IMR-90 (cell line): ENCODE results near the gene CCDC50. TPM values are rescaled to one million over a fixed set of nuclear protein-coding genes. Genes with fewer than 3 reads are reported as not detected.

ENCODE experiments used
- ATAC-seq: fragments of 200-7000 bp; cut with Tn5 transposase; 2 replicates; pipeline ENCODE4 v1.9.1; 2020; ENCODE audit warnings: low read depth, mild to moderate bottlenecking, moderate library complexity
- BruUV-seq: library from RNA; stranded (reverse); fragments of 400-500 nt; replicated peaks from 2 replicates; lab custom pipeline; 2021; lab: Mats Ljungman, UMichigan
- CTCF ChIA-PET: fragments of 300-600 bp; formaldehyde crosslinking; extraction: SDS; loops from one replicate; lab custom pipeline; 2021; ENCODE audit warnings: antibody characterized with exemption; lab: Yijun Ruan, JAX
- POLR2A ChIA-PET: fragments of 300-600 bp; sonication (Branson Sonifier 250); formaldehyde crosslinking; loops from one replicate; lab custom pipeline; 2022; ENCODE audit warnings: antibody characterized with exemption; ENCODE audit not compliant: unreplicated experiment; lab: Charles Lee
- DNase-seq: peaks from one replicate; pipeline ENCODE4 v3.0.0; 2013
- H2AFZ ChIP-seq: replicated peaks from 2 replicates; pipeline ENCODE3; 2013; ENCODE audit warnings: low read length, mild to moderate bottlenecking; ENCODE audit not compliant: poor library complexity
- H2AK5ac ChIP-seq: 2 replicates; pipeline ENCODE4 v1.6.1; 2013; ENCODE audit warnings: low read depth, low read length, inconsistent platforms
- H2AK9ac ChIP-seq: replicated peaks from 2 replicates; pipeline ENCODE3; 2013; ENCODE audit warnings: mild to moderate bottlenecking, low read depth, low read length, moderate library complexity; ENCODE audit not compliant: poor library complexity
- H2BK120ac ChIP-seq: 2 replicates; pipeline ENCODE4 v1.6.1; 2013; ENCODE audit warnings: low read depth, low read length, inconsistent platforms
- H2BK15ac ChIP-seq: 3 replicates; pipeline ENCODE4 v1.6.1; 2013; ENCODE audit warnings: low read depth, low read length, inconsistent platforms
- H2BK20ac ChIP-seq: 2 replicates; pipeline ENCODE4 v1.6.1; 2013; ENCODE audit warnings: low read depth, mild to moderate bottlenecking, inconsistent platforms, low read length, moderate library complexity
- H2BK5ac ChIP-seq: 2 replicates; pipeline ENCODE4 v1.6.1; 2013; ENCODE audit warnings: mild to moderate bottlenecking, low read depth, low read length, inconsistent platforms; ENCODE audit not compliant: poor library complexity, severe bottlenecking
- H3K14ac ChIP-seq: replicated peaks from 2 replicates; pipeline ENCODE4 v1.6.1; 2013; ENCODE audit warnings: low read depth, low read length, inconsistent platforms
- H3K18ac ChIP-seq: 2 replicates; pipeline ENCODE4 v1.6.1; 2013; ENCODE audit warnings: low read depth, low read length, control low read depth
- H3K23ac ChIP-seq: 2 replicates; pipeline ENCODE4 v1.6.1; 2013; ENCODE audit warnings: low read depth, low read length, inconsistent platforms
- H3K27ac ChIP-seq: 2 replicates; pipeline ENCODE4 v1.5.1; 2013; ENCODE audit warnings: mild to moderate bottlenecking, control low read depth, low read length; ENCODE audit not compliant: insufficient read depth
- H3K27me3 ChIP-seq: 2 replicates; pipeline ENCODE4 v1.6.1; 2013; ENCODE audit warnings: low read length; ENCODE audit not compliant: control insufficient read depth, insufficient read depth
- H3K36me3 ChIP-seq: 2 replicates; pipeline ENCODE4 v1.6.1; 2013; ENCODE audit warnings: low read length, mixed read lengths; ENCODE audit not compliant: control insufficient read depth, insufficient read depth
- H3K4ac ChIP-seq: 2 replicates; pipeline ENCODE4 v1.6.1; 2013; ENCODE audit warnings: low read depth, low read length, inconsistent platforms
- H3K4me1 ChIP-seq: 2 replicates; pipeline ENCODE4 v1.6.1; 2013; ENCODE audit warnings: low read length, mixed read lengths; ENCODE audit not compliant: control insufficient read depth, insufficient read depth
- H3K4me2 ChIP-seq: 2 replicates; pipeline ENCODE4 v1.6.1; 2013; ENCODE audit warnings: low read depth, mild to moderate bottlenecking, control low read depth, low read length, moderate library complexity
- H3K4me3 ChIP-seq: 2 replicates; pipeline ENCODE4 v1.5.1; 2013; ENCODE audit warnings: low read depth, mild to moderate bottlenecking, control low read depth, low read length, moderate library complexity; ENCODE audit not compliant: insufficient read depth
- H3K56ac ChIP-seq: 2 replicates; pipeline ENCODE4 v1.6.1; 2013; ENCODE audit warnings: low read length, inconsistent platforms; ENCODE audit not compliant: insufficient read depth; ENCODE audit errors: extremely low read depth
- H3K79me1 ChIP-seq, 2 experiments: 2 replicates each; pipeline ENCODE4 v1.6.1; 2013; ENCODE audit warnings: low read length in 2 of 2, inconsistent platforms in 1 of 2, low read depth in 1 of 2
- H3K9ac ChIP-seq: 2 replicates; pipeline ENCODE4 v1.6.1; 2013; ENCODE audit warnings: low read depth, low read length, control low read depth
- H3K9me1 ChIP-seq: 2 replicates; pipeline ENCODE4 v1.6.1; 2013; ENCODE audit warnings: low read length, inconsistent platforms; ENCODE audit not compliant: insufficient read depth
- H3K9me3 ChIP-seq: 2 replicates; pipeline ENCODE4 v1.6.1; 2013; ENCODE audit warnings: low read length; ENCODE audit not compliant: control insufficient read depth, insufficient read depth
- H4K20me1 ChIP-seq: 2 replicates; pipeline ENCODE4 v1.6.1; 2013; ENCODE audit warnings: low read length, inconsistent platforms; ENCODE audit not compliant: insufficient read depth
- H4K5ac ChIP-seq: 2 replicates; pipeline ENCODE4 v1.6.1; 2013; ENCODE audit warnings: mild to moderate bottlenecking, low read depth, low read length, control low read depth
- H4K8ac ChIP-seq, 2 experiments: 2 replicates each; pipeline ENCODE4 v1.6.1; 2013; ENCODE audit warnings: low read depth in 2 of 2, low read length in 2 of 2, control low read depth in 1 of 2, inconsistent platforms in 1 of 2
- H4K91ac ChIP-seq: 2 replicates; pipeline ENCODE4 v1.6.1; 2013; ENCODE audit warnings: low read depth, low read length, inconsistent platforms; ENCODE audit not compliant: insufficient read depth
- BHLHE40 ChIP-seq: fragments of 150-350 bp; IDR thresholded peaks from 2 replicates; pipeline ENCODE4 v1.6.1; 2016; ENCODE audit warnings: mild to moderate bottlenecking, low read depth, low read length
- CEBPB ChIP-seq: IDR thresholded peaks from 2 replicates; pipeline ENCODE4 v1.6.1; 2012; ENCODE audit warnings: low read depth, low read length, improper control_type of control experiment
- CHD1 ChIP-seq: IDR thresholded peaks from 2 replicates; pipeline ENCODE4 v1.6.1; 2012; ENCODE audit warnings: low read depth, low read length, improper control_type of control experiment
- CTCF ChIP-seq: conservative IDR thresholded peaks from 2 replicates; pipeline ENCODE4 v1.5.1; 2012; ENCODE audit warnings: mild to moderate bottlenecking, low read depth, low read length, improper control_type of control experiment
- FOS ChIP-seq: fragments of 150-350 bp; IDR thresholded peaks from 2 replicates; pipeline ENCODE4 v1.6.1; 2016; ENCODE audit warnings: low read depth, low read length
- MAFK ChIP-seq: IDR thresholded peaks from 2 replicates; pipeline ENCODE4 v1.6.1; 2012; ENCODE audit warnings: low read depth, low read length, improper control_type of control experiment
- MAZ ChIP-seq: IDR thresholded peaks from 2 replicates; pipeline ENCODE4 v1.6.1; 2012; ENCODE audit warnings: low read depth, mild to moderate bottlenecking, low read length, improper control_type of control experiment, moderate library complexity, borderline replicate concordance
- MXI1 ChIP-seq: IDR thresholded peaks from 2 replicates; pipeline ENCODE4 v1.6.1; 2012; ENCODE audit warnings: low read depth, mild to moderate bottlenecking, low read length, moderate library complexity, borderline replicate concordance
- NFE2L2 ChIP-seq: fragments of 150-350 bp; IDR thresholded peaks from 2 replicates; pipeline ENCODE4 v1.6.1; 2016; ENCODE audit warnings: low read depth, mild to moderate bottlenecking, low read length
- POLR2A ChIP-seq: IDR thresholded peaks from 2 replicates; pipeline ENCODE4 v1.6.1; 2012; ENCODE audit warnings: mild to moderate bottlenecking, low read depth, low read length
- RAD21 ChIP-seq: IDR thresholded peaks from 2 replicates; pipeline ENCODE4 v1.6.1; 2012; ENCODE audit warnings: low read length, improper control_type of control experiment
- RCOR1 ChIP-seq: IDR thresholded peaks from 2 replicates; pipeline ENCODE4 v1.6.1; 2012; ENCODE audit warnings: mild to moderate bottlenecking, low read length, improper control_type of control experiment; ENCODE audit not compliant: insufficient replicate concordance
- RFX5 ChIP-seq: IDR thresholded peaks from 2 replicates; pipeline ENCODE4 v1.8.0; 2012; ENCODE audit warnings: low read depth, mild to moderate bottlenecking, low read length, moderate library complexity
- SMC3 ChIP-seq: fragments of 150-350 bp; IDR thresholded peaks from 2 replicates; pipeline ENCODE4 v1.6.1; 2016; ENCODE audit warnings: low read depth, mild to moderate bottlenecking, antibody characterized with exemption, low read length, moderate library complexity
- USF2 ChIP-seq: fragments of 150-350 bp; IDR thresholded peaks from 2 replicates; pipeline ENCODE4 v1.6.1; 2017; ENCODE audit warnings: mild to moderate bottlenecking, antibody characterized with exemption, low read length, low read depth
- WGBS, 2 experiments: methylation state at CpG; one replicate each; pipeline versions ENCODE4 v1.1.5 to v1.1.7; 2013; ENCODE audit warnings: missing lambda C conversion rate in 2 of 2; ENCODE audit not compliant: insufficient read length in 1 of 2; ENCODE audit errors: extremely low coverage in 2 of 2; 5-methylcytosine and 5-hydroxymethylcytosine counted together
- dilution Hi-C: fragments of 300-500 bp; cut with HindIII; formaldehyde crosslinking; loops from one replicate; pipeline ENCODE4 v1.14.3; 2018; ENCODE audit warnings: low sequenced_read_pairs; ENCODE audit not compliant: unreplicated experiment
- in situ Hi-C: fragments of 300-500 bp; cut with MboI; formaldehyde crosslinking; loops from 3 replicates; pipeline ENCODE4 v1.14.3; 2019; ENCODE audit warnings: low sequenced_read_pairs, inconsistent platforms, mixed read lengths
- intact Hi-C: fragments of 100-400 bp; cut with micrococcal nuclease; formaldehyde crosslinking; loops from 2 replicates; pipeline ENCODE4 v1.10.0; 2022
- polyA plus RNA-seq, 3 experiments: library from polyadenylated mRNA; depleted of rRNA; stranded (reverse); fragments of >200 nt; gene quantifications; 2 replicates each; pipeline ENCODE4 v1.2.3, GENCODE V29; 2012; ENCODE audit warnings: low replicate concordance in 1 of 3
- total RNA-seq: library from RNA; depleted of rRNA; stranded (reverse); fragments of >200 nt; gene quantifications from 2 replicates; pipeline ENCODE4 v1.2.3, GENCODE V29; 2012
- TF ChIP-seq, protein P1 (sequence below): fragments of 150-350 bp; IDR thresholded peaks from 2 replicates; pipeline ENCODE4 v1.6.1; 2016; ENCODE audit warnings: low read depth, mild to moderate bottlenecking, low read length, moderate library complexity, borderline replicate concordance

Gene CCDC50
- total and polyA plus RNA-seq, 2 of the 4 experiments (the other 2 are of a cell fraction): 59.0 to 63.1 TPM

DNA sequence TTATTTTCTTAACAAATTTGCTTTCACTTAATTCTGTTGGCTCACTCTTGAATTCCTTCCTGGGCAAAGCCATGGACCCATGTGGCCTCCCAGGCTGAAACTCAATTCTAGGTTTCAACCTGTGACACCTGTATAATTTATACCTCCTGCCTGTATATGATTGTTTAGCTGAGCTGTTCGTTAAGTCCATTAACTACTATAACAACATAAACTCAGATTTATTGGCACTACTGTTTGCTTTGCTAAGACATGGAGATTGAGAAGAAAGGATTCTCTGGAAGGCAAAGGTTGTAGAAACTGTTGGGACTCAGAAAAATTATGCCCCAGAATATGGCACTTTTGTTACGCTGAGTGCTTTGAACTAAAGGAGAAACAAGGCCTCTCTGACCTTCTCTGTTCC lies 26.7 kb upstream of the CCDC50 start:
- Histone ChIP-seq H2BK15ac (no peak overlapping the region), H3K9me3 (no peaks in the 10 kb centered on the region), H4K91ac (no peak overlapping the region), H2BK5ac (no peak overlapping the region), H3K4me1 (peaks cover 2% of the 10 kb centered on the region; the same call in 1 of the 2 replicates), H3K4ac (no peak overlapping the region), H3K4me3 (no peak overlapping the region), H3K9ac (no peak overlapping the region), H2AFZ (no peak overlapping the region), H2AK5ac (no peak overlapping the region), H4K8ac (no peak overlapping the region), H3K27ac (no peak overlapping the region), H3K14ac (no peak overlapping the region), H3K27me3 (no peaks in the 10 kb centered on the region), H2AK9ac (no peak overlapping the region), H2BK120ac (no peak overlapping the region), H3K36me3 (no peaks in the 10 kb centered on the region), H3K56ac (no peak overlapping the region), H3K18ac (no peak overlapping the region), H3K9me1 (no peaks in the 10 kb centered on the region), H3K23ac (no peak overlapping the region), H2BK20ac (no peak overlapping the region), H4K5ac (no peak overlapping the region), H3K4me2 (no peak overlapping the region), H3K79me1 (no peaks in the 10 kb centered on the region), H4K20me1 (no peaks in the 10 kb centered on the region)
- no peak for ATAC-seq
- dilution Hi-C loops: no loop called here
- TF ChIP-seq CEBPB (no peak), POLR2A (no peak), BHLHE40 (no peak), CHD1 (no peak), SMC3 (no peak), RAD21 (no peak), RFX5 (no peak), RCOR1 (no peak), MAZ (no peak), USF2 (no peak), MAFK (no peak), MXI1 (no peak), CTCF (no peak), NFE2L2 (no peak), FOS (no peak)
- TF ChIP-seq, protein P1, sequence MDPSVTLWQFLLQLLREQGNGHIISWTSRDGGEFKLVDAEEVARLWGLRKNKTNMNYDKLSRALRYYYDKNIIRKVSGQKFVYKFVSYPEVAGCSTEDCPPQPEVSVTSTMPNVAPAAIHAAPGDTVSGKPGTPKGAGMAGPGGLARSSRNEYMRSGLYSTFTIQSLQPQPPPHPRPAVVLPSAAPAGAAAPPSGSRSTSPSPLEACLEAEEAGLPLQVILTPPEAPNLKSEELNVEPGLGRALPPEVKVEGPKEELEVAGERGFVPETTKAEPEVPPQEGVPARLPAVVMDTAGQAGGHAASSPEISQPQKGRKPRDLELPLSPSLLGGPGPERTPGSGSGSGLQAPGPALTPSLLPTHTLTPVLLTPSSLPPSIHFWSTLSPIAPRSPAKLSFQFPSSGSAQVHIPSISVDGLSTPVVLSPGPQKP: no peak
- DNase-seq: no peak
- intact Hi-C loops: no loop called here
- in situ Hi-C loops: no loop called here
- BruUV-seq: no TSS peak
- POLR2A ChIA-PET: no interaction called here
- CTCF ChIA-PET: no interaction called here
- no CpG with 5 or more reads among the region's 2 CpGs for WGBS, 2 experiments
